Activated effector memory CD4-positive, alpha-beta T cell treated with Interleukin-2 at 50 U/mL for 16 hours (primary cell): ENCODE results near the gene ARHGEF12.

Experiments used
- DNase-seq: peaks from one replicate; pipeline ENCODE4 v3.0.0-alpha.2; 2020

Gene ARHGEF12

GRCh38 chr11:120343429-120343828, 7.2 kb downstream of the ARHGEF12 start:
- no peak for DNase-seq

DNA sequence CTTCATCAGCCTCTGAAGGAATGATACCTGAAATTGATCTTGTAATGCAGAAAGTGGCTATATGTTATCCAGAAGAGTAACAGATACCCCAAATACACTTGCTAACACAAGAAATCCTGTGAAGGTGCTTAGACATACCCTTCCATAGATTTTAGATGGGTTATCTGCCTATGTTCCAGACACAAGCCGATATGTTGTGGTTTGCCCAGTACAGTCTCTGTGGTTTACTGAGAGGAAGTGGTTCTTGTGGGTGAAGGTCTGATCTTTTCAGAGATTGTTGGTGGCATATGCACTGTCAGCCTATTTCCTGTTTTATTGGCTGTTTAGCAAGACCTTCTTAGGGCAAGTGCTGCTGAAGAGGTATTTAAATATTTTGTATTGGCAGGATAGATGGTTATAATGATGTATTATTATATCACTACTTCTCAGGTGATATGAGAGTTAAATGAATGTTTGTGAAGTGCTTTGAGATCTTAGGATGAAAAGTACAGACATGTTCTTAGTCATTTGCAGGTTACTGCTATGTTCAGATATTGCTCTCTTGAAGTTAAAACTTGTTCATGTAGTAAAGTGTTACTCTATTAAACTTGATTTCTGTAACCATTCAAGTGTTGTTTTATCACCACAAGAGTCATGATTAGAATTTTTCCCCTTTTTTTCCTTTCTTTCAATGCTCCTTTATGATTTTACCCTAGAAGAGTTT, 8.2 kb downstream of the ARHGEF12 start:
- DNase-seq, result no peak

- no peak for DNase-seq
These were observed 10.0 kb downstream of the ARHGEF12 start for GRCh38 chr11:120346233-120346632.

DNA sequence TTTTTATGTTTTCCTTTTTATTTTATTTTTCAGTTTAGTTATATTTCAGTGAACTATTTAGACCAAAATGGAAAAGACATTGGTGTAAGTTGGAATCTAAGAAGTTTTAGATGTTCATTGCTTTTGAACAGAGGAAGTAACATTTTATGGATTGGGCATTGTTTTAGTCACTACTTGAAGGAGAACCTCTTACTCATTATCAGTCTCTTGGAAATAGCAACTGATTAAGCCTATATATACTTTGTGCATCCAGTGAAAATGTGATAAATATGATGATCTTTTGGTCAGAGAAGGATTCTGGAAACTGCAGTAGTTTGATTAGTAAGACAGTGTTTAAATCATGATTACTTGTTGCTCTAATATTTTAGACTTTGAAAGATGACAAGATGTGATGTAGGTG, 14.4 kb downstream of the ARHGEF12 start:
- DNase-seq, result no peak

DNA sequence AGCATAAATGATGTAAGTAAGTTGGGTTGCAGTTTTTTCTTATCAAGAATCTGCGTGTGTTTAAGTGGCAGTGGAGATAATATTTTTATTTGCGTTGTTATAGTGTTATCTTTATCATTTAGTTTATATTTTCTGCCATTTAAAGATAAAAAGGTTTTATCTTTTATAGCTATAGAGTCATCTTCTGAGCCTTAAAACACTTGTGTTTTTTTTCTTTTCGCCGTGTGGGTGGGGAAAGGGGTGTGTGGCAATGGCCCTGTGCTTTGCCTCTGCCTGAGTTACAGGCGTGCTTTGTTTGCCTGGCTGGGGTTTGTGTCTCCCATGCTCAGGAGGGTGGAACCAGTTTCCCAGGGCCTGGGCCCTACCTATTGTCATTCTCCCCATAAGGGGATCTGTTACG, 16.2 kb downstream of the ARHGEF12 start:
- no peak for DNase-seq

DNA sequence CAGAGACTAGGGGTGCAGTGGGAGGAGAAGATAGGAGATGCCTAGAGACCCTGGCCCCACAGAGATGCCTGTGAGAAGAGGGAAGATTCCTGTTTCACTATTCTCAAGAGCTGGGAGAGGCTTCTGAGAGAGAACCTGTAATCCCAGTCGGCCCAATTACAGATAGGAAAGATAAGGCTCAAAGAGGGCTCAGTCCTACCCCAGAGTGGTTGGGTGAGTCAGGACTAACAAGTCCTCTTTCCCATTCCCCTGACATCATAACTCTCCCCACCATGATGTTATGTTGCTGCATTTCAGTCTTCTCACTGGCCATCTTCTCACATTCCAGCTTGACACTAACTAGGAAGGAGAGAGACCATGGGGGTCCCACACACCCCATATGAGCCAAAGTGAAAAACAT, 17.9 kb downstream of the ARHGEF12 start:
- DNase-seq, result no peak

- no peak for DNase-seq
These were observed 18.6 kb downstream of the ARHGEF12 start for GRCh38 chr11:120354779-120355178.

- no peak for DNase-seq
These were observed 21.4 kb downstream of the ARHGEF12 start for GRCh38 chr11:120357620-120358019.

DNA sequence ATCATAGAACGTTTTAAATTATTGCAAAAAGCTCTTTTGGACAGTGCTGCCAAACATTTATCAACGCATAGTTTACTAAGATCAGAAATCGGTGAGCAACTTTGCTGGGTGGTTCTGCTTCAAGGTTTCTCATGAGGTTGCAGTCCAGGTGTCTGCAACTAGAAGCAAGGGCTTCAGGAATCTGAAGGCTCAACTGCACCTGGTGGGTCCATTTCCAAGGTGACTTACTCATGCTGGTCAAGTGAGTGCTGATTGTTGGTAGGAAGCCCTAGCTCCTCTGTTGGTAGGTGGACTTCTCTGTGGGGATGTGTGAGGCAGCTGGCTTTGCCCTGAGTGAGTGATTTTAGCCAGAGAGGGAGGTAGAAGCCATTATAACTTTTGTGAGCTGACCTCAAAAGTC, 22.5 kb downstream of the ARHGEF12 start:
- no peak for DNase-seq

- no peak for DNase-seq
These were observed 27.2 kb downstream of the ARHGEF12 start for GRCh38 chr11:120363436-120363835.

- no peak for DNase-seq
These were observed 29.3 kb downstream of the ARHGEF12 start for GRCh38 chr11:120365512-120365911.

DNA sequence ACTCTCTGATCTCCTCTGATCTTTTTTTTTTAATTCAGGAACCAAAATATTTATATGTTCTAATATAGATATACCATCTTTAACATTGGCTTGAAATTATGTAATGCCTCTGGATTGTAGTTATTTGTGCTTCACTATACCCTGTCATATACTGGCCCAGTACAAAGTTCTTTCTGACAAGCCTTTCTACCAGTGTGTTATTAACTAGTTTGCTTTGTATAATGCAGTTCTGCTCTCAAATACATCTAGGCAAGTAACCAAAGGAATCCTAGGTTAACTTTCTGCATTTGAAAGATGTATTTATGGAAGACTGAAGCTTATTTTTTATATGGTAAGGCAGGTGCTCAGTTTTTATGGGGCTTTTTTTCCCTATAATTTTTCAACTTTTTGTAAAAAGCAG, 36.1 kb downstream of the ARHGEF12 start:
- DNase-seq, result no peak

- DNase-seq, result no peak
These were observed 38.9 kb downstream of the ARHGEF12 start for GRCh38 chr11:120375076-120375475.

DNA sequence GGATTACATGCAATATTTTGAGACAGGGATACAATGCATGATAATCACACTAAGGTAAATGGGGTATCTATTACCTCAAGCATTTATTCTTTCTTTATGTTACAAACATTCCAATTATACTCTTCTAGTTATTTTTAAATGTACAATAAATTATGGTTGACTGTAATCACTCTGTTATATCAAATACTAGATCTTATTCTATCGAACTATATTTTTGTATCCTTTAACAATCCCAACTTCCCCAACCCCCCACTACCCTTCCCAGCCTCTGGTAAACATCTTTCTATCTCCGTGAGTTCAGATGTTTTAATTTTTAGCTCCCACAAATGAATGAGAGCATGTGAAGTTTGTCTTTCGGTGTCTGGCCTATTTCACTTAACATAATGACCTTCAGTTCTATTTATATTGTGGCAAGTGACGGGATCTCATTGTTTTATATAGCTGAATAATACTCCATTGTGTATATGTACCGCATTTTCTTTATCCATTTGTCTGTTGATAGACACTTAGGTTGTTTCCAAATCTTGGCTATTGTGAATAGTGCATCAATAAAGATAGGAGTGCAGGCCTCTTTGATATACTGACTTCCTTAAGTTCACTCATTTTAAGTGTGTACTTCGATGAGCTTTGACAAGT, 40.5 kb downstream of the ARHGEF12 start:
- no peak for DNase-seq

- no peak for DNase-seq
These were observed 42.3 kb downstream of the ARHGEF12 start for GRCh38 chr11:120378474-120378873.

DNA sequence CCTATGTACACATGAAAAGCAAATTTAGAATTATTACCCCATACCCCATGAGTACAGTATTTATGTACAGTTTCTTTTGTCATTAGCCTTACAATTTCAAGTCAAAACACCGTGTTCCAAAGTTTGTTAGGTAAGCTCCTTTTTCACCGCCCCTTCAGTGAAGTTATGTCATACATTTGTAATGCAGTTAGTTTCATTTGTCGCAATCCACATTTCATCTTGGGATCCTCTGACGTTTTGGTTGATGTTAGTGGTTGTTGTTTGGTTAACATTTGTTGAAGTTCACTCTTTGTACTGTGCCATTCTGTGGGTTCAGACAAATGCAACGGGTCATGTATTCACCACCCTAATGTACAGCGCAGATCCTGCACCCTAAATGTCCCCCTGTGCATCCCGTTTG, 45.2 kb downstream of the ARHGEF12 start:
- no peak for DNase-seq

DNA sequence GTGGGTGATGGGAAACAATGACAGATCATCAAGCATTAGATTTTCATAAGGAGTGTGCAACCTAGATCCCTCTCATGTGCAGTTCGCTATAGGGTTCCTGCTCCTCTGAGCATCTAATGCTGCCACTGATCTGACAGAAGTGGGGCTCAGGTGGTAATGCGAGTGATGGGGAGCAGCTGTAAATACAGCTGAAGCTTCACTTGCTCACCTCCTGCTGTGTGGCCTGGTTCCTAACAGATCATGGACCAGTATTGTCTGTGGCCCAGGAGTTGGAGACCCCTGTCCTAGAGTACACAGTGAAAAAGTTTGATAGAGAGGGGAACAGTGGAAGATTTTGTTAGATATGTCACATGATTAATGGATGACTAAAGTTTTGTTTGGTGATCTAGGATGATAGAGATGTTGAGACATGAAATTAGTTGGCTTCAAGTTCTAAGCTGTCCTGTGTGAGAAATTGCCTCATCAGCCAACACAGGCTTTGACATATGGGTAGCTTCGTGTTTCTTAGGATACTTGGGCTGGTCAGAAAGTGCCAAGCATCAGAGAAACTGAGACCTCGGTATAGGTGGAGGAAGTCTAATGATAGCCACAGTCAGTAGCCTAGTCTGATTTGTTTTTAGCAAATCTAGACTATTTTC, 47.4 kb downstream of the ARHGEF12 start:
- DNase-seq, result no peak

DNA sequence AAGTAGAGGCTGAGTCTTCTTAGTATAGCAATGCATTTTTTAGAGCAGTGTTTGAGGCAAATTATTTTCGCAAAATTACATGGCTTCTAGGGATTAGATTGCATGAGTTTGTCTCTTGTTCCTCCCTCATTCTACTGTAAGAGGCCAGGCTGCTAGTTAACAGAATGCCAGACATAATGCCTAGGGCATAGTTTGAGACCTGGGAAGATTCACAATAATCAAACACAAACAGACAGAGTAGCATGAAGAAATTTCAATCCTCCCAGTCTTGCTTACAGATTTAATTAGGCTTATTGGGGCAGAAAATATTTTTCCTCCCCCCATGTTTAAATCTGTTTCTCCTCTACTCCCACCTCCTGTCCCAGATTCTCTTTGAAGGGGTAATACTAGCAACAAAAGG, 48.3 kb downstream of the ARHGEF12 start:
- no peak for DNase-seq

GRCh38 chr11:120385110-120385509, 48.9 kb downstream of the ARHGEF12 start:
- DNase-seq, result no peak

- no peak for DNase-seq
These were observed 49.4 kb downstream of the ARHGEF12 start for GRCh38 chr11:120385655-120386054.

DNA sequence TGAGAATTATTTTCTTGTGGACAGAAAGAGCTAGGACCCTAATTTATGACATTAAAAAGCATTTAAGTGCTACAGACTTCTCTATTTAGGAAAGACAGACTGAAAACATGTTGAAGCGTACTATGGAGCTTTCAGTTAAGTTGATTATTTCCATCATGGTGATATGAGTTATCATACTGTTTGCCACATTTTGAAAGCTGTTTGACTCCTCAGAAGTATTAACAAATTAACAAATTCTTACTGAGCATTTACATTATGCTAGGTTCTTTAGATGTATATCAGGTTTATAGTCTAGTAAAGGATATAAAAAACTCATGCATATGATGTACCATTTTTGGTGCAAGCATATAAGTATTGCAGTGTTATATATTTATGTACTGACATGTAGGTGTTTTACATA, 50.1 kb downstream of the ARHGEF12 start:
- no peak for DNase-seq

DNA sequence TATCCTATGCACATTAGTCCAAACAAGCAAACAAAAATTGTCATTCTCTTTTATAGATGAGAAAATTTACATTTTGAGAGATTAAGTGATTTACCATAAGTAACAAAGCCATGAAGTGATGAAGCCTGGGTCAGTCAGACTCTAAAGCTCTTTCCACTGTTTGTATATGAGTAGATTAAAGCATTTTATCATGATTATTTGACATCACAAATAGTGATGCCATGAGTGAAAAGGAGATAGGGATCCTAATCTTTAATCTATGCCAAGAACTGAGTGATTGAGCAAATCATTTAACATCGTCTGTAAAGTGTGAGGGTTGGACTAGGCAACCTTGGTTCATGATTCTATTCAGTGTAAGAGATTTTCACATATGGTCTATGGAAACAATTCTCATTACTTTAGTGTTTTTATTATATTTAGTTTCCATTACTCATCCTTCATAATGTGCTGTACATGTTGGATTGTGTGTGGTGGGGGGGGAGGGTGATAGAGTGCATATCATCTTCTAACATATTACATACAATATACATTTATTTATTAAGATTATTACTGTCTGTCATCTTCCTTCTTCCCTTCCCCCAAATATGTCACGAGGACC, 50.7 kb downstream of the ARHGEF12 start:
- no peak for DNase-seq

DNA sequence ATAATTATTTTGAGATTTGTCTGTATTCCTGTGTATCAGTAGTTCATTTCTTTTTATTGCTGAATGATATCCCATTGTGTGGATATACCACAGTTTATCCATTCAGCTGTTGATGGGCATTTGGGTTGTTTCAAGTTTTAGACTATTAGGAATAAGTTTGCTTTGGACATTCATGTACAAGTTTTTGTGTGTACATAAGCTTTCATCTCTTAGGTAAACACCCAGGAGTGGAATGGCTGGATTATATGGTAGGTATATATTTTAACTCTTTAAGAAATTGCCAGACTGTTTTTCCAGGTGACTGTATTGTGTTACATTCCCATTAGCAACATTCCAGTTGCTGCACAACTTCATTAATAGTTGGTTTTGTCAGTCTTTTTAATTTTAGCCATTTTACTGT, 52.0 kb downstream of the ARHGEF12 start:
- no peak for DNase-seq
